ENCODE data around the gene EPS15.
"Not testable (repeated sequence)": the region's sequence is repeated elsewhere in the genome, so short reads cannot be mapped to it uniquely, and the experiment has no call there.

The EPS15 gene

GRCh38 chr1:51415963-51416362 lies 103.1 kb downstream of the EPS15 start:
- H3K27me3 ChIP-seq (ENCODE audit: insufficient read depth, low read length) = no peaks in the 10 kb centered on the region
- no peak overlapping the region for H3K4me3 ChIP-seq (ENCODE audit: low read depth, low read length)
- no peaks in the 10 kb centered on the region for H3K79me2 ChIP-seq (ENCODE audit: control insufficient read depth, insufficient read depth, low read length, unreplicated experiment)
- peaks cover 23% of the 10 kb centered on the region for H3K4me1 ChIP-seq (ENCODE audit: control insufficient read depth, insufficient read depth, low read length, unreplicated experiment)
- peaks cover 16% of the 10 kb centered on the region for H3K36me3 ChIP-seq (ENCODE audit: insufficient read depth, low read length)
- no peak overlapping the region for H3K27ac ChIP-seq (ENCODE audit: low read depth, low read length)
- no peak overlapping the region for H2AFZ ChIP-seq (ENCODE audit: low read length, unreplicated experiment)

GRCh38 chr1:51414811-51415210 lies 104.3 kb downstream of the EPS15 start:
- no peak overlapping the region for H2AFZ ChIP-seq (ENCODE audit: low read length, unreplicated experiment)
- H3K79me2 ChIP-seq (ENCODE audit: control insufficient read depth, insufficient read depth, low read length, unreplicated experiment) = no peaks in the 10 kb centered on the region
- H3K4me3 ChIP-seq (ENCODE audit: low read depth, low read length) = no peak overlapping the region
- peaks cover 23% of the 10 kb centered on the region for H3K4me1 ChIP-seq (ENCODE audit: control insufficient read depth, insufficient read depth, low read length, unreplicated experiment)
- peaks cover 10% of the 10 kb centered on the region for H3K36me3 ChIP-seq (ENCODE audit: insufficient read depth, low read length)
- no peaks in the 10 kb centered on the region for H3K27me3 ChIP-seq (ENCODE audit: insufficient read depth, low read length)
- H3K27ac ChIP-seq (ENCODE audit: low read depth, low read length) = no peak overlapping the region

- H3K79me2 ChIP-seq (ENCODE audit: control insufficient read depth, insufficient read depth, low read length, unreplicated experiment); H3K27ac ChIP-seq (ENCODE audit: low read depth, low read length); H3K4me1 ChIP-seq (ENCODE audit: control insufficient read depth, insufficient read depth, low read length, unreplicated experiment); H2AFZ ChIP-seq (ENCODE audit: low read length, unreplicated experiment); H3K27me3 ChIP-seq (ENCODE audit: insufficient read depth, low read length); H3K4me3 ChIP-seq (ENCODE audit: low read depth, low read length): not testable (repeated sequence)
- H3K36me3 ChIP-seq (ENCODE audit: insufficient read depth, low read length) = peaks cover 13% of the 10 kb centered on the region; the same call in 1 of the 2 replicates
Measured at GRCh38 chr1:51411820-51412219, 107.2 kb downstream of the EPS15 start.

DNA sequence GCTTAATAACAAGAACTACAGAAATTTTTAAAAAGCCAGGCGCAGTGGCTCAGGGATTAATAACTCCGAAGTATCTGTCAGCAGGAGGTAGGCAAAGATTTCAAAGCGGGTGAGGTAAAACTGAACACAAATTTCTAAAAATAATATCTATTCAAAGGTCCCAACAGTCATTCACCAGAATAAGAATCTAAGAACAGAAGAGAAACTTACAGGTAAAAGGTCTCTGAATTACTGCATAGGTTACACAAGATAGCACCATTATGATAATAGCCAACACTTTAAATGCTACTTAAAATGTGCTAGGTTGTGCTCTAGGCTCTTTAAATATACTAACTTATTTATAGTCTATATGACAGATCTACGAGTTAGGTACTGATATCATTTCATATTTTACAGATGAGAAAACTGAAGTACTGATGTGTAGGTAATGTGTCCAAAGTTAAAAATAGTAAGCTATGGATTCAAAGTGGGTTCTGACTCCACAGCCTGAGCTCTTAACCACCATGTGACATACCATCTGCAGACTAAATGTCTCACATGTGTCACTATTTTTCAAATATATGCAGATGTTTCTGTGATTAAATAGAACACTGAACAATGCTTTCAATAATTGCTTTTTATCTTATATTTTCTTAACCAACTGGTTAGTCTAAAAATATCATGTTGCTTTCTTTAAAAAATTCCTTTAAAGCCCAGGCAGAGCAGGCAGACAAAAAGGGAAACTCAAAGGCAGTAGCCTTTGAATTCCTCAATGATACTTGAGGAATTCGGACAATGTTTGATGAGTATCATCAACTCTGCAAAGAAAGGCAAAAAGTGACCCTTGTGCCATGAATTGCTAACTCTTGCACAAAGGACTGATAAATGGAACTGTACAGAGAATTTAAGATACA lies 108.3 kb downstream of the EPS15 start:
- Histone ChIP-seq H3K4me1 (ENCODE audit: control insufficient read depth, insufficient read depth, low read length, unreplicated experiment) (no peaks in the 10 kb centered on the region), H3K36me3 (ENCODE audit: insufficient read depth, low read length) (peaks cover 13% of the 10 kb centered on the region), H3K79me2 (ENCODE audit: control insufficient read depth, insufficient read depth, low read length, unreplicated experiment) (no peaks in the 10 kb centered on the region), H3K4me3 (ENCODE audit: low read depth, low read length) (no peak overlapping the region), H3K27me3 (ENCODE audit: insufficient read depth, low read length) (no peaks in the 10 kb centered on the region), H2AFZ (ENCODE audit: low read length, unreplicated experiment) (no peak overlapping the region), H3K27ac (ENCODE audit: low read depth, low read length) (no peak overlapping the region)

- H3K36me3 ChIP-seq (ENCODE audit: insufficient read depth, low read length) = peaks cover 13% of the 10 kb centered on the region
- H3K4me3 ChIP-seq (ENCODE audit: low read depth, low read length); H3K27ac ChIP-seq (ENCODE audit: low read depth, low read length); H3K4me1 ChIP-seq (ENCODE audit: control insufficient read depth, insufficient read depth, low read length, unreplicated experiment); H3K79me2 ChIP-seq (ENCODE audit: control insufficient read depth, insufficient read depth, low read length, unreplicated experiment); H3K27me3 ChIP-seq (ENCODE audit: insufficient read depth, low read length); H2AFZ ChIP-seq (ENCODE audit: low read length, unreplicated experiment): not testable (repeated sequence)
Measured at GRCh38 chr1:51409755-51410541, 109.1 kb downstream of the EPS15 start.

DNA sequence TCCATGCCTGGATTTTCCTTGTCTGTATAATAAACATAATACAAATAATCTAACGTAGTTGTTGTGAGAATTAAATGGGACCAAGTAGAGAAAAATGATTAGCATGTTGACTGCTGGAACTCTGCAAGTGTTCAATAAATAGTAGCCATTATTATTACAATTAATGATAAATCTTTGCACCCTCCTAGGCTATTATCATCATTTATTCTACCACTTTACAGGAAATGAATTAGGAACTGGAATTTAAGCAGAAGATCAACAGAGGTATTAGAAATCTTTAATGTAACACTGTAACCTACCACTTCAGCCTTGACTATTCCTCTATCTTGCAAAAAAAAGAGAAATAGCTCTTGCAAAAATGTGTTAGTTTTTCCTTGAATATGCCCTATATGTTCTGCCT lies 126.8 kb downstream of the EPS15 start:
- Histone ChIP-seq H3K36me3 (ENCODE audit: insufficient read depth, low read length) (no peaks in the 10 kb centered on the region; the same call in 1 of the 2 replicates), H3K79me2 (ENCODE audit: control insufficient read depth, insufficient read depth, low read length, unreplicated experiment) (no peaks in the 10 kb centered on the region), H2AFZ (ENCODE audit: low read length, unreplicated experiment) (no peak overlapping the region), H3K4me1 (ENCODE audit: control insufficient read depth, insufficient read depth, low read length, unreplicated experiment) (no peaks in the 10 kb centered on the region), H3K27me3 (ENCODE audit: insufficient read depth, low read length) (no peaks in the 10 kb centered on the region), H3K4me3 (ENCODE audit: low read depth, low read length) (no peak overlapping the region), H3K27ac (ENCODE audit: low read depth, low read length) (no peak overlapping the region)

DNA sequence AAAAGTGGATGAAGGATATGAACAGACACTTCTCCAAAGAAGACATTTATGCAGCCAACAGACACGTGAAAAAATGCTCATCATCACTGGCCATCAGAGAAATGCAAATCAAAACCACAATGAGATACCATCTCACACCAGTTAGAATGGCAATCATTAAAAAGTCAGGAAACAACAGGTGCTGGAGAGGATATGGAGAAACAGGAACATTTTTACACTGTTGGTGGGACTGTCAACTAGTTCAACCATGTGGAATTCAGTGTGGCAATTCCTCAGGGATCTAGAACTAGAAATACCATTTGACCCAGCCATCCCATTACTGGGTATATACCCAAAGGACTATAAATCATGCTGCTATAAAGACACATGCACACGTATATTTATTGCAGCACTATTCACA lies 128.4 kb downstream of the EPS15 start:
- not testable (repeated sequence) for H3K27me3 ChIP-seq (ENCODE audit: insufficient read depth, low read length); H3K4me3 ChIP-seq (ENCODE audit: low read depth, low read length); H3K36me3 ChIP-seq (ENCODE audit: insufficient read depth, low read length); H3K27ac ChIP-seq (ENCODE audit: low read depth, low read length); H2AFZ ChIP-seq (ENCODE audit: low read length, unreplicated experiment); H3K4me1 ChIP-seq (ENCODE audit: control insufficient read depth, insufficient read depth, low read length, unreplicated experiment); H3K79me2 ChIP-seq (ENCODE audit: control insufficient read depth, insufficient read depth, low read length, unreplicated experiment)

GRCh38 chr1:51387288-51387687 lies 131.8 kb downstream of the EPS15 start:
- not testable (repeated sequence) for H3K4me3 ChIP-seq (ENCODE audit: low read depth, low read length); H3K27ac ChIP-seq (ENCODE audit: low read depth, low read length); H3K79me2 ChIP-seq (ENCODE audit: control insufficient read depth, insufficient read depth, low read length, unreplicated experiment); H3K4me1 ChIP-seq (ENCODE audit: control insufficient read depth, insufficient read depth, low read length, unreplicated experiment); H3K27me3 ChIP-seq (ENCODE audit: insufficient read depth, low read length); H2AFZ ChIP-seq (ENCODE audit: low read length, unreplicated experiment)
- peaks cover 20% of the 10 kb centered on the region for H3K36me3 ChIP-seq (ENCODE audit: insufficient read depth, low read length)

DNA sequence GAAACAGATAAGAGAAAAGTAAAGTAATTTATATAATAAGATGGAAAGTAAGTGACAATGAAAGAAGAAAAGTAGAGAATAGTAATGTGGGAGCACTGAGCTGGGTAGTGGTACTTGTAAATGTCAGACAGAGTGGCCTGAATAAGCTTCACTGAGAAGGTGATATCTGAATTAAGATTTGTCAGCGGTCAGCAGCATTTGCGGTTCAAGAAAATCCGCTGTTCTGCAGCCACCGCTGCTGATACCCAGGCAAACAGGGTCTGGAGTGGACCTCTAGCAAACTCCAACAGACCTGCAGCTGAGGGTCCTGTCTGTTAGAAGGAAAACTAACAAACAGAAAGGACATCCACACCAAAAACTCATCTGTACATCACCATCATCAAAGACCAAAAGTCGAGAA lies 132.8 kb downstream of the EPS15 start:
- peaks cover 20% of the 10 kb centered on the region for H3K36me3 ChIP-seq (ENCODE audit: insufficient read depth, low read length)
- H2AFZ ChIP-seq (ENCODE audit: low read length, unreplicated experiment); H3K4me3 ChIP-seq (ENCODE audit: low read depth, low read length); H3K27ac ChIP-seq (ENCODE audit: low read depth, low read length); H3K79me2 ChIP-seq (ENCODE audit: control insufficient read depth, insufficient read depth, low read length, unreplicated experiment); H3K27me3 ChIP-seq (ENCODE audit: insufficient read depth, low read length); H3K4me1 ChIP-seq (ENCODE audit: control insufficient read depth, insufficient read depth, low read length, unreplicated experiment): not testable (repeated sequence)

GRCh38 chr1:51385776-51386175 lies 133.3 kb downstream of the EPS15 start:
- Histone ChIP-seq H3K4me3 (ENCODE audit: low read depth, low read length) (no peak overlapping the region), H2AFZ (ENCODE audit: low read length, unreplicated experiment) (no peak overlapping the region), H3K27me3 (ENCODE audit: insufficient read depth, low read length) (no peaks in the 10 kb centered on the region), H3K79me2 (ENCODE audit: control insufficient read depth, insufficient read depth, low read length, unreplicated experiment) (no peaks in the 10 kb centered on the region), H3K4me1 (ENCODE audit: control insufficient read depth, insufficient read depth, low read length, unreplicated experiment) (no peaks in the 10 kb centered on the region), H3K27ac (ENCODE audit: low read depth, low read length) (no peak overlapping the region), H3K36me3 (ENCODE audit: insufficient read depth, low read length) (peaks cover 20% of the 10 kb centered on the region)

DNA sequence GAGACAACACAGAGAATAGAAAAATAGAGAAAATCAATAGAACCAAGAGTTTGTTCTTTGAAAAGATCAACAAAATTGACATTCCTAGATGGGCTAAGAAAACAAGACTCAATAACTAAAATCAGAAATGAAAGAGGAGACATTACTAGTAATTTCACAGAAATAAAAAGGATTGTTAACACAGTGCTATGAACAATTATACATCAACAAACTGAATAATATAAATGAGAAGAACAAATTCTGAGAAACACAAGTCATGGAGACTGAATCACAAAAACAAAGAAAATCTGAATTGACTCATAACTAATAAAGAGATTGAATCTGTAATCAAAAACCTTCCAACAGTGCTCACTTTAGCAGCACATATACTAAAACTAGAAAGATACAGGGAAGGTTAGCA lies 137.1 kb downstream of the EPS15 start:
- H3K4me3 ChIP-seq (ENCODE audit: low read depth, low read length) = no peak overlapping the region
- H3K79me2 ChIP-seq (ENCODE audit: control insufficient read depth, insufficient read depth, low read length, unreplicated experiment) = no peaks in the 10 kb centered on the region
- H3K27ac ChIP-seq (ENCODE audit: low read depth, low read length) = no peak overlapping the region
- H2AFZ ChIP-seq (ENCODE audit: low read length, unreplicated experiment) = no peak overlapping the region
- H3K4me1 ChIP-seq (ENCODE audit: control insufficient read depth, insufficient read depth, low read length, unreplicated experiment) = no peaks in the 10 kb centered on the region
- peaks cover 27% of the 10 kb centered on the region for H3K36me3 ChIP-seq (ENCODE audit: insufficient read depth, low read length)
- H3K27me3 ChIP-seq (ENCODE audit: insufficient read depth, low read length) = no peaks in the 10 kb centered on the region
